Upper lobe of right lung (tissue), 1 donor: ENCODE measurements around the gene GATA6. TPM values are rescaled to one million over a fixed set of nuclear protein-coding genes. Genes with fewer than 3 reads are reported as not detected.
A peak's percentile ranks its signal among the peaks of the same experiment; 100 is the strongest.
"Not testable (repeated sequence)": the region's sequence is repeated elsewhere in the genome, so short reads cannot be mapped to it uniquely, and the experiment has no call there.

Experiments used
- ATAC-seq: fragments of 200-7000 bp; cut with Tn5 transposase; one replicate; pipeline ENCODE4 v1.9.1; 2020; ENCODE audit warnings: mild to moderate bottlenecking, moderate library complexity
- DNase-seq: peaks from one replicate; pipeline ENCODE4 v3.0.0-alpha.2; 2020
- H3K27ac ChIP-seq: fragments of 200-600 bp; one replicate; pipeline ENCODE4 v1.8.0; 2022
- H3K27me3 ChIP-seq: fragments of 200-600 bp; one replicate; pipeline ENCODE4 v1.8.0; 2022; ENCODE audit warnings: mild to moderate bottlenecking
- H3K36me3 ChIP-seq: fragments of 200-600 bp; one replicate; pipeline ENCODE4 v1.8.0; 2022
- H3K4me1 ChIP-seq: fragments of 200-600 bp; one replicate; pipeline ENCODE4 v1.8.0; 2022
- H3K4me3 ChIP-seq: fragments of 200-600 bp; one replicate; pipeline ENCODE4 v1.8.0; 2022; ENCODE audit warnings: mild to moderate bottlenecking
- H3K9me3 ChIP-seq: fragments of 200-600 bp; one replicate; pipeline ENCODE4 v1.8.0; 2022
- CTCF ChIP-seq: fragments of 200-600 bp; IDR thresholded peaks from one replicate; pipeline ENCODE4 v1.8.0; 2022; ENCODE audit warnings: antibody characterized with exemption
- intact Hi-C: fragments of 100-400 bp; cut with DNase I; formaldehyde crosslinking; loops from one replicate; pipeline ENCODE4 v1.11.0; 2022
- total RNA-seq: library from RNA; stranded (reverse); fragmentation: NEBNext Ultra II Directional; extraction: Animal tissue kit (Norgen Biotek cat#: 25700); gene quantifications from one replicate; pipeline ENCODE4 v1.2.1, GENCODE V29; 2021
- donor health status: DM: no; HTN: yes; CAD: no; lungs with severe emphysema.

Gene GATA6
- total RNA-seq, 1 donor from 2014 or later: 32.2 TPM

- Histone ChIP-seq H3K27me3 (no peaks in the 10 kb centered on the region), H3K4me1 (peaks cover 6% of the 10 kb centered on the region), H3K9me3 (no peaks in the 10 kb centered on the region), H3K4me3 (no peak overlapping the region), H3K36me3 (no peaks in the 10 kb centered on the region), H3K27ac (no peak overlapping the region)
- TF ChIP-seq CTCF: no peak
- ATAC-seq (peak; percentile 44), DNase-seq (no peak)
- intact Hi-C loops: no loop called here
These were observed 44.1 kb downstream of the GATA6 start for GRCh38 chr18:22213333-22213973.

DNA sequence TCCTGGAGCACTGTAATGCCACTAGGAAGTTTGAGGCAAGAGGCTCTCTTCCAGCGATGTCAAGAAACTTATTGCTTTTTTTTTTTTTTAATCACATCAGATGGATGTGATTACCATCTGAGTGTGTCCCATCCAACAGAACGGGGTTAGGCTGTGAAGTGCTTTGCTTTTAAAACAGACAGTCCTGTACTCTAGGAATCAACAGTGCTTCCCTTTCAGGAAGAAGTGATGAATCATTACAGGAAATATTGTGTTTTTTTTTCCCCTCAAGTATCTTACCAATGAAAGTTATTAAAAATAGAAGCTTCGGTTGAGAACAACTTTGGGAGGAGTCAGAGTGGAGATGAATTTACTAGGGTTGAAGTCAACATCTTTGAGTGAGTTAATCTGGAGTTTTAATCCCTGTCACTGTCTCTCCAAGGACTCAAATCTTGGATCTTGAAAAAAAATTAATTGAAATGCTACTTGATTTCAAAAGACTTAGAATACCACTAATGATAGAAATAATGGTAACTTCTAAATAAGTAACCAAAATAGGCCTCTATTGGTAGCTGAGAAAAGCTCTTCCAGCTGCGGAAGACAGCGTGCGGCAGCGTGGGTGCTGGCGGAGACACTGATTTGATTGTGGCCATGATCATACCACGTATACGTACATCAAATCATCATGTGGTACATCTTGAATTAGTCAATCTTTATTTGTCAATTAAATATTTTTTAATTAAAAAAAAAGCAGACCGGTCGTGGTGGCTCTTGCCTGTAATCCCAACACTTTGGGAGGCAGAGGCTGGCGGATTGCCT, 45.5 kb downstream of the GATA6 start:
- Histone ChIP-seq H3K36me3 (no peaks in the 10 kb centered on the region), H3K27ac (no peak overlapping the region), H3K27me3 (no peaks in the 10 kb centered on the region), H3K4me1 (peaks cover 6% of the 10 kb centered on the region), H3K4me3 (no peak overlapping the region), H3K9me3 (no peaks in the 10 kb centered on the region)
- intact Hi-C loops: no loop called here
- DNase-seq (no peak), ATAC-seq (peak; percentile 36)
- no peak for TF ChIP-seq CTCF

DNA sequence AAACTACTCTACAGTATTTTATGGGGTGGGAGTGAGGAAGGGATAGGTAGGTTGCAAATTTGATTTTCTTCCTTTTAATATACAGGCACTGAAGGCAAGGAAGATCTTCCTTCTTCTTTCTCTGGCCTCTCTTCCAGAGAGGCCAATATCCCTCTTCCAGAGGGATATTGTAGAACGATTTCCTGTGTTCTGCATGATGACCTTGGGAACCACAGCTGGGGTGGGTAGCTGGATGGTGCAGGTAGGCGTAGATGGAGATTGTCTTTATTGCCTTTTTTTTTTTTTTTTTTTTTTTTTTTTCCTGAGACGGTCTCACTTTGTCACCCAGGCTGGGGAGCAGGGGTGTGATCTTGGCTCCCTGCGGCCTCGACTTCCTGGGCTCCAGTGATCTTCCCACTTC, 49.4 kb downstream of the GATA6 start:
- no peak for ATAC-seq
- Histone ChIP-seq H3K9me3 (no peaks in the 10 kb centered on the region), H3K27me3 (no peaks in the 10 kb centered on the region), H3K36me3 (no peaks in the 10 kb centered on the region), H3K27ac (no peak overlapping the region), H3K4me3 (no peak overlapping the region), H3K4me1 (peaks cover under 1% of the 10 kb centered on the region)
- intact Hi-C loops: no loop called here
- no peak for DNase-seq
- TF ChIP-seq CTCF: no peak

- no peak for DNase-seq
- TF ChIP-seq CTCF: no peak
- Histone ChIP-seq H3K4me3 (no peak overlapping the region), H3K4me1 (no peaks in the 10 kb centered on the region), H3K27ac (no peak overlapping the region), H3K9me3 (no peaks in the 10 kb centered on the region), H3K36me3 (no peaks in the 10 kb centered on the region), H3K27me3 (no peaks in the 10 kb centered on the region)
- ATAC-seq: no peak
- intact Hi-C loops: no loop called here
These were observed 50.4 kb downstream of the GATA6 start for GRCh38 chr18:22219568-22220355.

DNA sequence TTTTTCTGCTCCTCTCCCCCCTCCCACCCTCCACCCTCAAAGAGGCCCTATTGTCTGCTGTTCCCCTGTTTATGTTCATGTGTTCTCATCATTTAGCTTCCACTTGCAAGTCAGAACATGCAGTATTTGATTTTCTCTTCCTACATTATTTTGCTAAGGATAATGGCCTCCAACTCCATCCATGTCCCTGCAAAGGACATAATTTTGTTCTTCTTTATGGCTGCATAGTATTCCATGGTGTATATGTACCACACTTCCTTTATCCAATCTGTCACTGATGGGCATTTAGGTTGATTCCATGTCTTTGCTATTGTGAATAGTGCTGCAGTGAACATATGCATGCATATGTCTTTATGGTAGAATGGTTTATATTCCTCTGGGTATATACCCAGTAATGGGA, 51.2 kb downstream of the GATA6 start:
- H3K4me3 ChIP-seq, ATAC-seq, intact Hi-C loops, H3K36me3 ChIP-seq, DNase-seq, H3K9me3 ChIP-seq, H3K27me3 ChIP-seq, H3K27ac ChIP-seq, H3K4me1 ChIP-seq: not testable (repeated sequence)

- H3K4me1 ChIP-seq: no peaks in the 10 kb centered on the region
- intact Hi-C loops: no loop called here
- no peak for DNase-seq
- H3K36me3 ChIP-seq: no peaks in the 10 kb centered on the region
- TF ChIP-seq CTCF: no peak
- no peaks in the 10 kb centered on the region for H3K27me3 ChIP-seq
- no peaks in the 10 kb centered on the region for H3K9me3 ChIP-seq
- ATAC-seq: no peak
- no peak overlapping the region for H3K27ac ChIP-seq
- no peak overlapping the region for H3K4me3 ChIP-seq
These were observed 52.0 kb downstream of the GATA6 start for GRCh38 chr18:22221350-22221749.
